HG03520 (cell line): ENCODE measurements around the gene TAAR1.
"Not testable (repeated sequence)": the region's sequence is repeated elsewhere in the genome, so short reads cannot be mapped to it uniquely, and the experiment has no call there.

ENCODE experiments used
- ATAC-seq: cut with Tn5 transposase; IDR thresholded peaks from one replicate; pipeline ENCODE4 v1.9.1; 2021; ENCODE audit warnings: mild to moderate bottlenecking, moderate library complexity; ENCODE audit not compliant: unreplicated experiment

The TAAR1 gene

GRCh38 chr6:132659082-132659481, at the start of gene TAAR1:
TSS of gene TAAR1 (minus strand) at chr6:132659182. CDS start at chr6:132646003, 13,179 bp downstream.
- no peak for ATAC-seq

- no peak for ATAC-seq
These were observed 49.8 kb upstream of the TAAR1 start for GRCh38 chr6:132708771-132709170.

GRCh38 chr6:132708002-132708401, 49.0 kb upstream of the TAAR1 start:
- no peak for ATAC-seq

GRCh38 chr6:132706756-132707155, 47.8 kb upstream of the TAAR1 start:
- ATAC-seq = not testable (repeated sequence)

GRCh38 chr6:132703936-132704335, 45.0 kb upstream of the TAAR1 start:
- no peak for ATAC-seq

- ATAC-seq = peak; percentile 71
These were observed 39.6 kb upstream of the TAAR1 start for GRCh38 chr6:132698608-132699007.

- no peak for ATAC-seq
These were observed 36.8 kb upstream of the TAAR1 start for GRCh38 chr6:132695773-132696172.

GRCh38 chr6:132693478-132693877, 34.5 kb upstream of the TAAR1 start:
- no peak for ATAC-seq

GRCh38 chr6:132690678-132691077, 31.7 kb upstream of the TAAR1 start:
- ATAC-seq = no peak

- no peak for ATAC-seq
These were observed 28.3 kb upstream of the TAAR1 start for GRCh38 chr6:132687306-132687705.

- no peak for ATAC-seq
These were observed 27.5 kb upstream of the TAAR1 start for GRCh38 chr6:132686531-132686930.

- no peak for ATAC-seq
These were observed 26.0 kb upstream of the TAAR1 start for GRCh38 chr6:132685009-132685408.

- ATAC-seq = no peak
These were observed 25.3 kb upstream of the TAAR1 start for GRCh38 chr6:132684272-132684671.

- no peak for ATAC-seq
These were observed 24.6 kb upstream of the TAAR1 start for GRCh38 chr6:132683543-132683942.

- not testable (repeated sequence) for ATAC-seq
These were observed 20.1 kb upstream of the TAAR1 start for GRCh38 chr6:132679094-132679493.

- no peak for ATAC-seq
These were observed 16.8 kb upstream of the TAAR1 start for GRCh38 chr6:132675749-132676148.

- no peak for ATAC-seq
These were observed 16.0 kb upstream of the TAAR1 start for GRCh38 chr6:132675002-132675401.

- ATAC-seq = no peak
These were observed 14.6 kb upstream of the TAAR1 start for GRCh38 chr6:132673376-132674094.

- no peak for ATAC-seq
These were observed 12.3 kb upstream of the TAAR1 start for GRCh38 chr6:132671295-132671694.

GRCh38 chr6:132669690-132670291, 10.8 kb upstream of the TAAR1 start:
- peak; percentile 69 for ATAC-seq

GRCh38 chr6:132666118-132666517, 7.1 kb upstream of the TAAR1 start:
- ATAC-seq = no peak

GRCh38 chr6:132664309-132665034, 5.5 kb upstream of the TAAR1 start:
- ATAC-seq = no peak
